GM06990 (cell line): ENCODE data around the gene C3orf18.

Experiments used
- DNase-seq: peaks from one replicate; pipeline ENCODE4 v3.0.0-alpha.2; 2011; ENCODE audit not compliant: insufficient read length; ENCODE audit errors: extremely low read depth
- H3K27me3 ChIP-seq: replicated peaks from 2 replicates; pipeline ENCODE4 v1.6.0; 2011; ENCODE audit warnings: low read length; ENCODE audit not compliant: control insufficient read depth, insufficient read depth
- H3K36me3 ChIP-seq: 2 replicates; pipeline ENCODE4 v1.5.1; 2011; ENCODE audit warnings: low read length; ENCODE audit not compliant: control insufficient read depth, insufficient read depth
- H3K4me3 ChIP-seq: replicated peaks from 2 replicates; pipeline ENCODE4 v1.5.1; 2011; ENCODE audit warnings: low read depth, mild to moderate bottlenecking, control low read depth, low read length
- TF ChIP-seq, protein P1 (sequence below): IDR thresholded peaks from 2 replicates; pipeline ENCODE4 v1.5.1; 2011; ENCODE audit warnings: low read length, control low read depth, mild to moderate bottlenecking, inconsistent platforms; ENCODE audit not compliant: insufficient read depth, poor library complexity, severe bottlenecking

Gene C3orf18

DNA sequence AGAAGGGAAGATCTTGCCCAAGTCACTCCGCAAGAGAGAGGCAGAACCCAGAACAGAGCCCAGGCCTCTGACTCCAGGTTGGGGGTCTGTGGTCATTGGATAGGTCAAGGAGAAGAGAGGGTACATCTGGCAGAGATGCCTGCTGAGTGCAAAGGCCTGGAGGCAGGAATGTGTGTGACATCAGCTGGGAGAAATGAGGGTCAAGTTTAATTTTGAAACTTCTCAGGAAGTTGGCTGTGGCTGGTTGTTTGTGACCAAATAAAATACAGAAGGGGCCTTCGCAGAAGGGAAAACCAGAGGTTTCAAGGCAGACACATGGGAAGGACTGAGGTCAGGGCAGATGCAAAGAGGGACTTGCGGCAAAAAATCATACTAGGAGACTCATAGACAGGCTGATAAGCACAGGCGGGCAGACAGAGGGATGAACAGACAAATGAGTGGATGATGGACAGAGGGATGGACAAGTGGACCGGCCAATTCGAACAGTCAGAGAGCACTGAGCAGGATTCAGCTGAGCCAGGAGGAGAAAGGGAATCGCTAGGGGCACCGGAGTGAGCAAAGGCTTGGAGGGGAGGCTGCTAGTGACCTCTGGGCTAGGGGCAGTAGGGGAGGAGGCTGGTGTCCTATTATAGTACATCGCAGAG, 35.4 kb downstream of the C3orf18 start:
- no peak for DNase-seq
- TF ChIP-seq, protein P1, sequence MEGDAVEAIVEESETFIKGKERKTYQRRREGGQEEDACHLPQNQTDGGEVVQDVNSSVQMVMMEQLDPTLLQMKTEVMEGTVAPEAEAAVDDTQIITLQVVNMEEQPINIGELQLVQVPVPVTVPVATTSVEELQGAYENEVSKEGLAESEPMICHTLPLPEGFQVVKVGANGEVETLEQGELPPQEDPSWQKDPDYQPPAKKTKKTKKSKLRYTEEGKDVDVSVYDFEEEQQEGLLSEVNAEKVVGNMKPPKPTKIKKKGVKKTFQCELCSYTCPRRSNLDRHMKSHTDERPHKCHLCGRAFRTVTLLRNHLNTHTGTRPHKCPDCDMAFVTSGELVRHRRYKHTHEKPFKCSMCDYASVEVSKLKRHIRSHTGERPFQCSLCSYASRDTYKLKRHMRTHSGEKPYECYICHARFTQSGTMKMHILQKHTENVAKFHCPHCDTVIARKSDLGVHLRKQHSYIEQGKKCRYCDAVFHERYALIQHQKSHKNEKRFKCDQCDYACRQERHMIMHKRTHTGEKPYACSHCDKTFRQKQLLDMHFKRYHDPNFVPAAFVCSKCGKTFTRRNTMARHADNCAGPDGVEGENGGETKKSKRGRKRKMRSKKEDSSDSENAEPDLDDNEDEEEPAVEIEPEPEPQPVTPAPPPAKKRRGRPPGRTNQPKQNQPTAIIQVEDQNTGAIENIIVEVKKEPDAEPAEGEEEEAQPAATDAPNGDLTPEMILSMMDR: no peak
- peaks cover 4% of the 10 kb centered on the region for H3K27me3 ChIP-seq
- H3K4me3 ChIP-seq: no peak overlapping the region
- no peaks in the 10 kb centered on the region for H3K36me3 ChIP-seq

DNA sequence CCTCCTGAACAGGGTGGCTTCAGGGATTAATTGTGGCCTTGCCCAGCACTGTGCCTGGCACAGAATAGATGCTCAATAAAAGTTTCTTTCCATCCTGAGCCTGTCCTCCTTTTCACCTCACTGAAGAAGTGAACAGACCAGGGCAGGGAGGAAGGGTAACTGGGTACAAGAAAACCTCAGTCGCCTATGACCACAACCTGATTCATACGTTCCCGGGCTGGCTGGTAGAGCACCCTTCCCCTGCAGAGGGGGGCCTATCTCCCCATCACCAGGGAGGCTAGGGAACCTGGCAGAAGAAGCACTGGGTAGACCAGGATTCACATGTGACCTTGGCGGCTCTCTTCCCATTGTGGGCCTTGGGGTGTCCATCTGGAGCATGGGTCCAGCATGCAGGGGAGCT, 36.3 kb downstream of the C3orf18 start:
- TF ChIP-seq, protein P1: no peak
- no peak for DNase-seq
- Histone ChIP-seq H3K27me3 (peaks cover 4% of the 10 kb centered on the region), H3K36me3 (no peaks in the 10 kb centered on the region), H3K4me3 (no peak overlapping the region)

DNA sequence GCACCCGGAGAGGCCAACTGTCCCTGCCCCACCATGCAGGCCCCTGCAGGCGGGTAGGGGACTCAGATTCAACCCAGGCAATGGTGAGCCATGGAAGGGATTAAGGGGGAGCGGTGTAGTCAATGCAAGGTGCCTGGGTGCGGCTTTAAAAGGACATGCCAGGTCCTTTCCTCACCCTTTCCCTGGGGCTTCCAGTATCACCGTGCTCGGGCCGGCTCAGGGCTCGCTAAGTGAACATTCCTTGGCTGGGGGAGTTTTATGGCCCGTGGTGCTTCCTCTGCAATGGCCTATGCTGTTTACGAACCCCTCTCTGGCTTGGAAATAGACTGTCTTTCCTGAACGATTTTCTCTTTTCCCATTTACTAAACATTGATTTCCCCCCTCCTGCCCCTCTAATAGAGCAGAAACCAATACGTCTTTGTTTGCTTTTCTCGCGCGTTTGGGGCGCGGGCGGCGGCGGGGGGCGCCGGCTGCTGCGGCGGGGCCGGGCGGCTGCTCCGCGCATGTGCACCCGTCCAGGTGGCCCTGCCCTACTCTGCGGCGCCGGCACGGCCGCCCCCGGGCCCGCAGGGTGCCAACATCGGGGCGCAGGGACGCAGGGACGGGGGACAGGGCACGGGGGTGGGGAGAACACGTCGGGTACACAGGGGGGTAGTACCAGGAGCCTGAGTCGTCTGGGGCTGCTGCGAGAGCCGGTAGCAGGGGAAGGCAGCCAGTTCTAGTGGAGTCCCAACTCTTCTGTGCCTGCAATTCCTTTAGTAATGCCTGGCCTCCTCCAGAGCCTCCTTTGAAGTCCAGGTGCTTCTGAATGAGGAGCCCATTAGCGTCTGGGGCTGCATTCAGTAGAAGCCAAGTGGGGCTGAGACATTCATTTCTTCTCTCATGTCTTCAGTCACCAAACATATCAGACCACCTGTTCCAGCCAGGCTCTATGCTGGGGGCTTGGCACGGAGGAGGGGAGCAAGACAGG, 37.3 kb downstream of the C3orf18 start:
- Histone ChIP-seq H3K4me3 (no peak overlapping the region), H3K36me3 (no peaks in the 10 kb centered on the region), H3K27me3 (peaks cover 4% of the 10 kb centered on the region)
- no peak for DNase-seq
- TF ChIP-seq, protein P1: no peak

- Histone ChIP-seq H3K27me3 (peaks cover 2% of the 10 kb centered on the region), H3K36me3 (no peaks in the 10 kb centered on the region), H3K4me3 (no peak overlapping the region)
- DNase-seq: no peak
- TF ChIP-seq, protein P1: no peak
These were observed 41.6 kb downstream of the C3orf18 start for GRCh38 chr3:50525987-50526386.

DNA sequence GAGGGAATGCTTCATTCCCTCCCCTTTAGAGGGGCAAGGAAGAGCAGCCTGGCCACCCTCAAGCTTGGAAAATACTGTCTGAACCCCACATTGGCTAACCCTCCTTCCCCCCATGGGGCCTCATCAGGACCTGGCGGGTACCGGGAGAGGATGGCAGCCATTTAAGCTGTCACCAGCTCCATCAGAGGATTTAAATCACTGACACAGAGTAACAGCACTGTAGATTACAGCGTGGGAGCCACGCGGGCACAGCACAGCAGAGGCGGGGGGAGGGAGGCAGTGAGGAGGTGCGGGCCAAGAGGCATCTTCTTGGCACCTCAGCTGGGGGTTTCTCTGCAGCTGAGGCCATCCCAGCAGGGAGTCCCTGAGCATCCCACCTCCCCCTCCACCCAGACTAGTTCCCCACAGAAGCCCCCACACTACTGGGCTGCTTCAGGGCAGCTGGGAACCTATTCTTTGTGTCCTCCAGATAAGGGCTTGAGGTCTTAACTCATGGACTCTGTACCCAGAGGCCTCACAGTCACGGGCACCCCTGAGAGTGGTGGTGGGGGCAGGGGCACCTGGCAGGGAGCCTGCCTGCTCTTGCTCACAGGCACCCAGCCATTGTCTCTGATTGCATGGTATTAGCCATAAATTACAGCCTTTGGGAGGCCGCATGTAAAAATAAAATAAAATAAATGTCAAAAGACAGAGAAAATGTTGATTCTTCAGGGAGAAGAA, 42.2 kb downstream of the C3orf18 start:
- TF ChIP-seq, protein P1: no peak
- Histone ChIP-seq H3K36me3 (no peaks in the 10 kb centered on the region), H3K27me3 (peaks cover 1% of the 10 kb centered on the region; the same call in 1 of the 2 replicates), H3K4me3 (no peak overlapping the region)
- DNase-seq: no peak
